Mucosa of descending colon (tissue), 3 donors: ENCODE data around the gene RPH3AL. TPM values are rescaled to one million over a fixed set of nuclear protein-coding genes. Genes with fewer than 3 reads are reported as not detected.
"Not testable (repeated sequence)": the region's sequence is repeated elsewhere in the genome, so short reads cannot be mapped to it uniquely, and the experiment has no call there.

ENCODE experiments used
- ATAC-seq: fragments of 200-7000 bp; cut with Tn5 transposase; one replicate; pipeline ENCODE4 v1.9.1; 2020; ENCODE audit warnings: mild to moderate bottlenecking, moderate library complexity
- DNase-seq, 3 donors: peaks; one replicate each; pipeline ENCODE4 v3.0.0-alpha.2; 2020
- H3K36me3 ChIP-seq: fragments of 200-600 bp; one replicate; pipeline ENCODE4 v1.8.0; 2021; ENCODE audit warnings: low read depth, mild to moderate bottlenecking
- H3K4me1 ChIP-seq: fragments of 200-600 bp; one replicate; pipeline ENCODE4 v1.8.0; 2021; ENCODE audit warnings: low read depth, mild to moderate bottlenecking
- H3K4me3 ChIP-seq: fragments of 200-600 bp; one replicate; pipeline ENCODE4 v1.8.0; 2021; ENCODE audit warnings: mild to moderate bottlenecking
- H3K9me3 ChIP-seq: fragments of 200-600 bp; one replicate; pipeline ENCODE4 v1.8.0; 2021; ENCODE audit warnings: mild to moderate bottlenecking
- intact Hi-C, 2 donors: fragments of 100-400 bp; cut with DNase I in 1 of 2; cut with micrococcal nuclease in 1 of 2; formaldehyde crosslinking; loops; one replicate each; pipeline versions ENCODE4 v1.11.0 to v1.11.1; 2022; cut with DNase I, micrococcal nuclease
- total RNA-seq, 3 donors: library from RNA; stranded (reverse); fragmentation: NEBNext Ultra II Directional in 2 of 3; extraction: Animal tissue kit (Norgen Biotek cat#: 25700) in 2 of 3; gene quantifications; one replicate each; pipeline versions ENCODE4 v1.2.1 to v1.2.4, GENCODE V29; 2021 to 2023
- TF ChIP-seq, protein P1 (sequence below): fragments of 200-600 bp; IDR thresholded peaks from one replicate; pipeline ENCODE4 v1.8.0; 2022; ENCODE audit warnings: antibody characterized with exemption, mild to moderate bottlenecking
- donor health status: DM: no; HTN: no; CAD: no; lungs with moderate emphysema.
- donor health status: DM: no; HTN: no; CAD: no.
- donor health status: DM: no; HTN: yes; CAD: no.

RPH3AL gene
- total RNA-seq, 3 donors from 2014 or later, result 24.0 to 44.1 (median 36.7) TPM

DNA sequence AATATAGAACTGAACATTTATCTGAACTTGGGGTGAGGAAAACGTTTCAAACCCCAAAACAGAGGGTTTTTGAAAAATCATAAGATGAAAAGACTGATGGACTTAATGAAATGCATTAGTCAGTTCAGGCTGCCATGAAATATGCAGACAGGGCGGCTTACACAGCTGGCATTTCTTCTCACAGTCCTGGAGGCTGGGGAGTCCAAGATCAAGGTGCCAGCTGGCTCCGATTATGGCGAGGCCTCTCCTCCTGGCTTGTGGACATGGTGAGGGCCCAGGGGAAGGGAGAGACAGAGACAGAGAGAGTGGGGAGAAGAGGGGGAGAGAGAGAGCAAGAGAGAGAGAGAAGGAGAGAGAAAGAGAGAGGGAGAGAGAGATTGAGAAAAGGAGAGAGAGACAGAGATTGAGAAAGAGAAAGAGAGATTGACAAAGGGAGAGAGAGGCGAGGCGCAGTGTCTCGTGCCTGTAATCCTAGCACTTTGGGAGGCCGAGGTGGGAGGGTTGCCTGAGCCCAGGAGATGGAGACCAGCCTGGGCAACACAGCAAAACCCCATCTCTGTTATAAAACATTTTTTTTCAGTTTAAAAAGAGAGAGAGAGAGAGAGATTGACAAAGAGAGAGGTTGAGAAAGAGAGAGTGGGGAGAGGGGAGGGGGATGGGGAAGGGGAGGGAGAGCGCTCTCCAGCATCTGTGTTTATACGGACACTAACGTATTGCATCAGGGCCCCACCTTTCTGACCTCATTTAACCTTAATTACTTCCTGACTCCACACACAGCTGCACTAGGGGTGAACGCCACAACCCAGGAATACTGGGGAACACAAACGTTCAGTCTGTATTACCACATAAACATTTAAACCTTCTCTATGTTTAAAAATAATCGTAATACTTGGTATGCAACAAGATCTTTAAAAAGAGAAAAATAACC, 24.6 kb upstream of the RPH3AL start:
- Histone ChIP-seq H3K9me3 (no peaks in the 10 kb centered on the region), H3K4me1 (peaks cover 7% of the 10 kb centered on the region), H3K36me3 (no peaks in the 10 kb centered on the region), H3K4me3 (no peak overlapping the region)
- intact Hi-C loops, result no loop called here
- DNase-seq (no peak), ATAC-seq (peak; percentile 86)
- TF ChIP-seq, protein P1, sequence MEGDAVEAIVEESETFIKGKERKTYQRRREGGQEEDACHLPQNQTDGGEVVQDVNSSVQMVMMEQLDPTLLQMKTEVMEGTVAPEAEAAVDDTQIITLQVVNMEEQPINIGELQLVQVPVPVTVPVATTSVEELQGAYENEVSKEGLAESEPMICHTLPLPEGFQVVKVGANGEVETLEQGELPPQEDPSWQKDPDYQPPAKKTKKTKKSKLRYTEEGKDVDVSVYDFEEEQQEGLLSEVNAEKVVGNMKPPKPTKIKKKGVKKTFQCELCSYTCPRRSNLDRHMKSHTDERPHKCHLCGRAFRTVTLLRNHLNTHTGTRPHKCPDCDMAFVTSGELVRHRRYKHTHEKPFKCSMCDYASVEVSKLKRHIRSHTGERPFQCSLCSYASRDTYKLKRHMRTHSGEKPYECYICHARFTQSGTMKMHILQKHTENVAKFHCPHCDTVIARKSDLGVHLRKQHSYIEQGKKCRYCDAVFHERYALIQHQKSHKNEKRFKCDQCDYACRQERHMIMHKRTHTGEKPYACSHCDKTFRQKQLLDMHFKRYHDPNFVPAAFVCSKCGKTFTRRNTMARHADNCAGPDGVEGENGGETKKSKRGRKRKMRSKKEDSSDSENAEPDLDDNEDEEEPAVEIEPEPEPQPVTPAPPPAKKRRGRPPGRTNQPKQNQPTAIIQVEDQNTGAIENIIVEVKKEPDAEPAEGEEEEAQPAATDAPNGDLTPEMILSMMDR, result no peak

DNA sequence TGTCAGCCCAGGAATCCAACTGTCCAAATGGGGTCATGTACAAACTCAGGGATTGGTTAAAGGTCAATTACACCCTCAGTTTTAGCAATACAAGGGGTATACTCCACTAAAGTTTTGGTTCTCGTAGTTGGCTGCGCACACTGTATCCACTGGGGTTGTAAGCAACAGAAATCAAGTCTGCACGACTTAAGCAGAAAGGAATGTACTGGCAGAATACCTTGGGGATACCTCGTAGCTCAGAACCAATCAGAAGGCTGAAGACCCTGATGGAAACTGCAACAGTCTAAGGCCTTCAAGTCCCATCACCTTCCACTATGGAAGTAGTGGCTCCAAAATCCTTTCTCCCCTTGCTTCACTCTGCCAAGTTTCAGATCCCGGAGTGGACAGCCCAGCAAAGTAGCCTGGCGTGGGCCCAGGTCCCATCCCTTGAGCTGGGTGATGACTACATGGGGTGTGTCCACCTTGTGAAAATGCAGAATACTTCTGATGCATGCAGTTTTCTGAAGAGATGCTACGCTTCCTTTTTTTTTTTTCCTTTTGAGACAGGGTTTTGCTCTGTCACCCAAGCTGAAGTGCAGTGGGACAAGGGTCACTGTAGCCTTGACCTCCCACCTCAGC, 21.1 kb upstream of the RPH3AL start:
- DNase-seq, result no peak
- Histone ChIP-seq H3K4me1 (peaks cover 10% of the 10 kb centered on the region), H3K4me3 (no peak overlapping the region), H3K36me3 (no peaks in the 10 kb centered on the region), H3K9me3 (no peaks in the 10 kb centered on the region)
- intact Hi-C loops, result no loop called here
- TF ChIP-seq, protein P1, result no peak
- ATAC-seq, result peak; percentile 60

DNA sequence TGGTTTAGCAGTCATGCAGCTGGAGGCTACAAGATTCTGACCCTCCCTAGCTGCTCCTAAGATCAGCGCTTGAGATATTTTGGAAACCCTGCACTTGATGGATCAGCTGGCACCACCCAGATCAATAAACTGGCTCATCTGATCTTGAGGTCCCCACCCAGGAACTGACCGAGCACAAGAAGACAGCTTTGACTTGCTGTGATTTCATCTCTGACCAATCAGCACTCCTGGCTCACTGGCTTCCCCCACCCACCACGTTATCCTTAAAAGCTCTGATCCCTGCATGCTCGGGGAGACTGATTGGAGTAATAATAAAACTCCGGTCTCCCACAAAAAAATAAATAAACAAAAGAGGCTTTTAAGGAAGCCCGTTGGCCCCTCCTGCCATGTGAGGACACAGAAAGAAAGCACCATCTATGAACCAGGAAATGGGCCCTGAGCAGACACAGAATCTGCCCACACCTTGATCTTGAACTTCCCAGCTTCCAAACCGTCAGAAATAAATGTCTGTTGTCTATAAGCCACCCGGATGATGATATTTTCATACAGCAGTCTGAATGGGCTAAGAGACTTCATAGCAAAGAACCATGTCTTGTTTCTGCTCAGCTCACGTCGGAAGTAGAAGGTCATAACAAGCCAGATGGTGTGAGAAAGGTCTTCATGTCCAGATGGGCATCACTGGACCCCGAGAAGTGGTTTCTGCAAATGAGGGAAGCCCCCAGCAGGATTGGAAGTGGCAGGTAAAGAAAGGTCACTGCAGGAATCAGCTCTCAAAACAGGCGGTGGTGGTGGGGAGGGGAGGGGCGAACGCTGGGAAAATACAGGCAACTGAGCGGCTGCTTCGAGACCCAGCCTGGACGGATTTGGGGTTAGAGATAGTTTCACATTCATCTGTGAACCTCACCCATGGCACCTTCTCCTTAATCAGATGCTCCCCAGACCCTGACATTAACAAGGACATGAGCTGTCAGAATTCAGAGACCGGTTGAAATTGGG, 19.8 kb upstream of the RPH3AL start:
- Histone ChIP-seq H3K36me3 (no peaks in the 10 kb centered on the region), H3K9me3 (no peaks in the 10 kb centered on the region), H3K4me3 (no peak overlapping the region), H3K4me1 (peaks cover 10% of the 10 kb centered on the region)
- intact Hi-C loops, result no loop called here
- ATAC-seq (peak; percentile 76), DNase-seq (peak in 1 of 3 donors; percentile 28)
- TF ChIP-seq, protein P1, result no peak

DNA sequence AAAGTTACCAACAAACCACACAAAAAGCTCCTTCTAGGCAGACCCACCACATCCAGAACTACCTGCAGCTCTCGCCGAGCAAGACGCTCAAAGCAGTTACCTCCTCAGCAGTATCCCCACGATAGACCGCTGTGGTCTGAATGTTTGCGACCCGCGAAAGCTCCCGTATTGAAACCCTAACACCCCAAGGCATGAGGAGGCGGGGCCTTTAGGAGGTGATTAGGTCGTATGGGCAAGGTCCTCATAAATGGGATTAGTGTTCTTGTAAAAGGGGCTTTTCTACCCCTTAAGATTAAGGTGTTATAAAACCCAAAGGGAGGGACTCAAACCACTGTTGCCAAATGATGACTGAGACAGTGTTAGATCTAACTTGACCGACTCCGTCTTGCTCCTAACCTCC, 19.0 kb upstream of the RPH3AL start:
- TF ChIP-seq, protein P1, result no peak
- intact Hi-C loops, result no loop called here
- no peak overlapping the region for H3K4me3 ChIP-seq
- no peaks in the 10 kb centered on the region for H3K9me3 ChIP-seq
- H3K36me3 ChIP-seq, result no peaks in the 10 kb centered on the region
- H3K4me1 ChIP-seq, result peaks cover 8% of the 10 kb centered on the region
- ATAC-seq (no peak), DNase-seq (no peak)

DNA sequence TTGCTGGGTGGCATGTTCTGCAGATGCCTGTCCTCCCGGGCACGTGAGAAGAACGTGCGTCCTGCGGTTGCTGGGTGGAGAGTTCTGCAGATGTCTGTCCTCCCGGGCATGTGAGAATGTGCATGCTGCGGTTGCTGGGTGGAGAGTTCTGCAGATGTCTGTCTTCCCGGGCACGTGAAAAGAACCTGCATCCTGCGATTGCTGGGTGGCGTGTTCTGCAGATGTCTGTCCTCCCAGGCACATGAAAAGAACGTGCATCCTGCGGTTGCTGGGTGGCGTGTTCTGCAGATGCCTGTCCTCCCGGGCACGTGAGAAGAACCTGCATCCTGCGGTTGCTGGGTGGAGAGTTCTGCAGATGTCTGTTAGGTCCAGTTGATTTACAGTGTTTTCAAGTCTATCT, 15.0 kb upstream of the RPH3AL start:
- H3K36me3 ChIP-seq, H3K4me1 ChIP-seq, DNase-seq, H3K4me3 ChIP-seq, intact Hi-C loops, H3K9me3 ChIP-seq, ATAC-seq: not testable (repeated sequence)

DNA sequence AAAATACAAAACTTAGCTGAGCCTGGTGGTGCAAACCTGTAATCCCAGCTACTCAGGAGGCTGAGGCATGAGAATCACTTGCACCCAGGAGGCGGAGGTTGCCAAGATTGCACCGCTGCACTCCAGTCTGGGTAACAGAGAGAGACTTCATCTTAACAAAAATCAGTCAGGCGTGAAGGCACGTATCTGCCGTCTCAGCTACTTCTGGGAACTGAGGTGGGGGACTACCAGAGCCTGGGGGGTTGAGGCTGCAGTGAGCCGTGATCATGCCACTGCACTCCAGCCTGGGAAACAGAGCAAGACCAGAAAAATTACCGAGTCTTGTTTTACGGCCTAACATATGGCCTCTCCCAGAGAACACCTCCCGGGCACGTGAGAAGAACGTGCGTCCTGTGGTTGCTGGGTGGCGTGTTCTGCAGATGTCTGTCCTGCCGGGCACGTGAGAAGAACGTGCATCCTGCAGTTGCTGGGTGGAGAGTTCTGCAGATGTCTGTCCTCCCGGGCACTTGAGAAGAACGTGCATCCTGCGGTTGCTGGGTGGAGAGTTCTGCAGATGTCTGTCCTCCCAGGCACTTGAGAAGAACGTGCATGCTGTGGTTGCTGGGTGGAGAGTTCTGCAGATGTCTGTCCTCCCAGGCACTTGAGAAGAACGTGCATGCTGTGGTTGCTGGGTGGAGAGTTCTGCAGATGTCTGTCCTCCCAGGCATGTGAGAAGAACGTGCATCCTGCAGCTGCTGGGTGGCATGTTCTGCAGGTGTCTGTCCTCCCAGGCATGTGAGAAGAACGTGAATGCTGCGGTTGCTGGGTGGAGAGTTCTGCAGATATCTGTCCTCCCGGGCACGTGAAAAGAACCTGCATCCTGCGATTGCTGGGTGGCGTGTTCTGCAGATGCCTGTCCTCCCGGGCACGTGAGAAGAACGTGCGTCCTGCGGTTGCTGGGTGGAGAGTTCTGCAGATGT, 14.3 kb upstream of the RPH3AL start:
- H3K36me3 ChIP-seq, ATAC-seq, intact Hi-C loops, H3K4me3 ChIP-seq, H3K9me3 ChIP-seq, H3K4me1 ChIP-seq, DNase-seq: not testable (repeated sequence)
